Endothelial cell of umbilical vein (primary cell): ENCODE results near the gene GYPA.
"Not testable (repeated sequence)": the region's sequence is repeated elsewhere in the genome, so short reads cannot be mapped to it uniquely, and the experiment has no call there.

Experiments used
- CTCF ChIP-seq, 2 donors: IDR thresholded peaks; 1 replicate in 1 of 2; 2 replicates in 1 of 2; pipeline ENCODE4 v1.5.1; 2011; ENCODE audit warnings: low read length in 2 of 2, mild to moderate bottlenecking in 2 of 2, moderate library complexity in 2 of 2, control low read depth in 1 of 2, inconsistent platforms in 1 of 2, low read depth in 1 of 2; ENCODE audit not compliant: insufficient read depth in 1 of 2; ENCODE audit errors: extremely low read depth in 1 of 2
- EZH2 ChIP-seq: IDR thresholded peaks from 2 replicates; pipeline ENCODE4 v1.6.1; 2012; ENCODE audit warnings: borderline replicate concordance, low read depth, mild to moderate bottlenecking, moderate library complexity, low read length, inconsistent platforms; ENCODE audit not compliant: severe bottlenecking
- GATA2 ChIP-seq: IDR thresholded peaks from 2 replicates; pipeline ENCODE4 v1.7.0; 2011; ENCODE audit warnings: low read depth, mild to moderate bottlenecking, moderate library complexity, mixed read lengths, low read length; ENCODE audit not compliant: insufficient read length, insufficient read depth
- JUN ChIP-seq: IDR thresholded peaks from 2 replicates; pipeline ENCODE4 v1.6.1; 2011; ENCODE audit warnings: borderline replicate concordance, low read depth; ENCODE audit not compliant: insufficient read length, insufficient read depth
- POLR2A ChIP-seq: IDR thresholded peaks from 2 replicates; pipeline ENCODE4 v1.6.1; 2012; ENCODE audit warnings: low read depth, mild to moderate bottlenecking, control low read depth, low read length
- POLR2AphosphoS5 ChIP-seq: IDR thresholded peaks from 2 replicates; pipeline ENCODE4 v1.6.1; 2012; ENCODE audit warnings: low read depth, mild to moderate bottlenecking, control low read depth, low read length, moderate library complexity; ENCODE audit not compliant: insufficient read depth

DNA sequence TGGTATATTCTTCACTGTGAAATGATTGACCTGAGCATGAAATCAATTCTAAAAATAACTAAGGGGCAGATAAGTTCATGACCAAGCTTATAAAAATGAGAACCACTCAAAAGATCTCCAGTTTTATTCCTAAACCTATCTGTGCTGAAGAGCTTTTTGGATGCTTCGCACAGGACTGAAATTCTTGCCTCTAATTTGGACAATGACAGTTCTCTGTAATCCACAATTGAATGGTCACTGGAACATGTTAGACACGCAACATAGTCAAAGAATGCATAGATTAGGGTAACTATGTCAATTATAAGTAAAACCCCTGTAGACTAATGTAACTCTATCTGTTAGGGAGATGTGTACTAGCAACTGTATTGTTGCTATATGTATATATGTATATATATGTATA is 42.7 kb downstream of the GYPA start:
- not testable (repeated sequence) for TF ChIP-seq CTCF (IDR thresholded peaks at IDR 0.05; ENCODE audit: extremely low read depth in 1 of 2, insufficient read depth in 1 of 2, low read depth in 1 of 2, low read length in 2 of 2); JUN; POLR2A; GATA2; POLR2AphosphoS5; EZH2
